NCI-H2196 (cell line): ENCODE results near the gene PLEKHN1.

Source experiments
- DNase-seq: peaks from one replicate; lab custom pipeline; 2025; ENCODE audit not compliant: unreplicated experiment; lab: John Stamatoyannopoulos, UW

The PLEKHN1 gene

DNA sequence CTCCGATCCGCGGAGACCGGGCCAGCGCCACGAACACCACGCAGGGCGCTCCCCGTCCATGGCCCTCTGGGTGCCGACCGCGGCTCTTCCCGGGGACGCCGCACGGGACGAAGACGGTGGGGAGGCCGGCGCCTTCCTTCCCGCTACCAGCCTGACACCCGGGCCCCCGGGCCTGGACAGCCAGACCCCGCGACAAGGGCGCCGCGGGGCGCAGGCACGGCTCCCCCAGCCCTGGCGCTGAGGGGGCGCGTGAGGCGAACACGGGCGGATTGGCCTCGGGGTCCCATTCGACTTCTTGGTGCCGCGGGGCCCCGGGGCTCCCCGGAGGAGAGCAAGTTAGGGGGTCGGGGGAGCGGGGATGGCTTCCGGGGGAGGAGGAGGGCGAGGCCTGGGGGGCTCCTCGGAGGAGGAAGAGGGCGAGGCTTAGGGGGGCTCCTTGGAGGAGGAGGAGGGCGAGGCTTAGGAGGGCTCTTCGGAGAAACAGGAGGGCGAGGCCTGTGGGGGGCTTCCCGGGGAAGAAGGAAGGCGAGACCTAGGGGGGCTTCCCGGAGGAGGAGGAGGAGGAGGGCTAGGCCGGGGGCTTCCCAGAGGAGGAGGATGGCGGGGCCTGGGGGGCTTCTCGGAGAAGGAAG lies 6.4 kb upstream of the PLEKHN1 start:
- no peak for DNase-seq

DNA sequence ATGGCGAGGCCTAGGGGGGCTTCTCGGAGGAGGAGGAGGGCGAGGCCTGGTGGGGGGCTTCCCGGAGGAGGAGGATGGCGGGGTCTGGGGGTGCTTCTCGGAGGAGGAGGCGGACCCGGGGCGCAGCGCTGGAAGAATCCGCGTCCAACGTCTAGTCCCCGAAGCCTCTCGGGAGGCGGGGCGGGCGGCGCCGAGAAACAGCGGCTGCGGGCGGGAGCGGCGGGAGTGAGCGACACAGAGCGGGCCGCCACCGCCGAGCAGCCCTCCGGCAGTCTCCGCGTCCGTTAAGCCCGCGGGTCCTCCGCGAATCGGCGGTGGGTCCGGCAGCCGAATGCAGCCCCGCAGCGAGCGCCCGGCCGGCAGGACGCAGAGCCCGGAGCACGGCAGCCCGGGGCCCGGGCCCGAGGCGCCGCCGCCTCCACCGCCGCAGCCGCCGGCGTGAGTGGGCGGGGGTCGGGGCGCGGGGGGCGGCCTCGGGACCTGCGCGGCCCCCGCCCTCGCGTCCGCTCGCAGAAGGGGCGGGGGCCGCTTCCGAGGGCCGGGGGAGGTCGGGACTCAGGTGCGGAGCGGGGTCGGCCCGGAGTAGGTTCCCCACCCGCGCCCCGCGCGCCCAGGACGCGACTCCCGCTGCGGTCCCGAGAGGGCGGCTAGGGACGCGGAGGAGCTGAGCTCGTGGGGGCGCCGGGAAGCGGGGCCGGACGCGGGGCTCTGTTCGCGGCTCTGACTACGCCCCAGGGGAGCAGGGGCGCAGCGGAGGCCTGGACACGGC lies 5.7 kb upstream of the PLEKHN1 start, which contains the start of gene KLHL17:
TSS of gene KLHL17 (plus strand) at position 222 of the 769 bp plus-strand sequence. CDS start at position 332, 110 bp downstream.
- DNase-seq: peak; percentile 74

DNA sequence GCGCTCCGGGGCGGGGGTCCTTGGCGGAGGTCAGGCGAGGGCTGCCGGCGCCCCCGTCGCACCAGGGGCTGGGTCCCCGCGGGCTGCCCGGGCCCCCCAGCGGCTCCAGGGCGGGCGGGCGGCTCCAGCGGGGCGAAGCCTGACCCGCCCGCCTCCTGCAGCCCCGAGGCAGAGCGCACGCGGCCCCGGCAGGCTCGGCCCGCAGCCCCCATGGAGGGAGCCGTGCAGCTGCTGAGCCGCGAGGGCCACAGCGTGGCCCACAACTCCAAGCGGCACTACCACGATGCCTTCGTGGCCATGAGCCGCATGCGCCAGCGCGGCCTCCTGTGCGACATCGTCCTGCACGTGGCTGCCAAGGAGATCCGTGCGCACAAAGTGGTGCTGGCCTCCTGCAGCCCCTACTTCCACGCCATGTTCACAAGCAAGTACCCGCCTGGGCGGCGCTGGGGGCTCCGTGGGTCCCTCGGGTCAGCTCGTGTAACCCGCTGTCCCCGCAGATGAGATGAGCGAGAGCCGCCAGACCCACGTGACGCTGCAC lies 5.1 kb upstream of the PLEKHN1 start:
- no peak for DNase-seq

DNA sequence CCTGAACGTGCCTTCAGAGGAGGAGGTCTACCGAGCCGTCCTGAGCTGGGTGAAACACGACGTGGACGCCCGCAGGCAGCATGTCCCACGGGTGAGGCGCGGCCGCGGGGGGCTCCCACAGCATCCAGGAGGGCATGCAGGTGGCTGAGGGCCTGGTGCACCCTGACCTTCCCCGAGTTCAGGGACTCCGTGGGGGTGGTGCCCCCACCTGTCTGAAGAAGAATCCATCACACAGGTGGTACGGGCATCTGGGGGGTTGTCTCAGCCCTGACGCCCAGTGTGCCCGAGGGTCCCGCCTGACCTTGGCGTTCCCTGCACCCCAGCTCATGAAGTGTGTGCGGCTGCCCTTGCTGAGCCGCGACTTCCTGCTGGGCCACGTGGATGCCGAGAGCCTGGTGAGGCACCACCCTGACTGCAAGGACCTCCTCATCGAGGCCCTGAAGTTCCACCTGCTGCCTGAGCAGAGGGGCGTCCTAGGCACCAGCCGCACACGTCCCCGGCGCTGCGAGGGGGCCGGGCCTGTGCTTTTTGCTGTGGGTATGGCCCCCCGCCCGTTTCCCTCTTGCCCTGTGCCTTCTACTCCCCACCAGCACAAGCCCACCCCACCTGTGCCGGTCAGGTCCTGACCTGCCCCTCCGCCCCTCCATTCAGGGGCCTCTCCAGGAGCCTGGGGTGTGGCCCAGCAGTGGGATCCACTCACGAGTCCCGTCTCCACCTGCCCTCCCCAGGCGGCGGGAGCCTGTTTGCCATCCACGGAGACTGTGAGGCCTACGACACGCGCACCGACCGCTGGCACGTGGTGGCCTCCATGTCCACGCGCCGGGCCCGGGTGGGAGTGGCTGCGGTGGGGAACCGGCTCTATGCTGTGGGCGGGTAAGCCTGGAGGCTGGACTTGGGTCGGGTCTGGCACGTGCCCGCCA lies 3.6 kb upstream of the PLEKHN1 start:
- DNase-seq: no peak

DNA sequence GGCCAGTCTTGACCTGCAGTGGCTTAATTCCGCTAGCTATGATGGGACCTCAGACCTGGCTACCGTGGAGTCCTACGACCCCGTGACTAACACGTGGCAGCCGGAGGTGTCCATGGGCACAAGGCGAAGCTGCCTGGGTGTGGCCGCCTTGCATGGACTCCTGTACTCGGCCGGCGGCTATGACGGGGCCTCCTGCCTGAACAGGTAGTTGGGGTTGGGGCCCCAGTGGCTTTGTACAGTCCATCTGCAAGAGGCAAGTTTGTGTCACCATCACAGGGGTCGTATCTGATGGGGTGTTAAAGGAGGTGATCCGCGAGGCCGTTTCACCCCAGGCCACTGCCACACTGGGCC lies 3.0 kb upstream of the PLEKHN1 start:
- DNase-seq: no peak

DNA sequence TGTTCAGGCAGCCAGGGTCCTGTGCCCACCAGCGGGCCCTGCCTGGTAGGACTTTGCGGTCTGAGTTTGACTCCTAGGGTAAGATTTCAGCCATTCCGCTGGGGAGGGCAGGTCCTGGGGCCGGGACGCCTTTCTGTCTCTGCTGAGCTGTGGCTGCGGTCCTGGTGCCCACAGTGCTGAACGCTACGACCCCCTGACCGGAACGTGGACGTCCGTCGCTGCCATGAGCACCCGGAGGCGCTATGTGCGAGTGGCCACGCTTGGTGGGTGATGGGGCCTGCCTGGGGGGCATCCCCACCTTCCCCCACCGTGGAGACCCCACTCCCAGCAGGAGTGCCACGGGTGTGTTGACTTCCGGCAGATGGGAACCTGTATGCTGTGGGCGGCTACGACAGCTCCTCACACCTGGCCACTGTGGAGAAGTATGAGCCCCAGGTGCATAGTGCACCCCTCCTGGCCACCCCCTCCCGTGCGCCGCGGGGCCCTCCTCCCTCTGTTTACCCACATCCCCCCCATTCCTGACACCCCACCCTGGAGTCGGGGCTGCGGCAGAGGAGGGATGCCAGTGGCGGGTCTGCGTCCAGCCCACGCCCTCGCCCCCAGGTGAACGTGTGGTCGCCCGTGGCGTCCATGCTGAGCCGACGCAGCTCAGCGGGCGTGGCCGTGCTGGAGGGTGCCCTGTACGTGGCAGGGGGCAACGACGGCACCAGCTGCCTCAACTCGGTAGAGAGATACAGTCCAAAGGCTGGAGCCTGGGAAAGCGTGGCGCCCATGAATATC lies 2.3 kb upstream of the PLEKHN1 start:
- DNase-seq: no peak

DNA sequence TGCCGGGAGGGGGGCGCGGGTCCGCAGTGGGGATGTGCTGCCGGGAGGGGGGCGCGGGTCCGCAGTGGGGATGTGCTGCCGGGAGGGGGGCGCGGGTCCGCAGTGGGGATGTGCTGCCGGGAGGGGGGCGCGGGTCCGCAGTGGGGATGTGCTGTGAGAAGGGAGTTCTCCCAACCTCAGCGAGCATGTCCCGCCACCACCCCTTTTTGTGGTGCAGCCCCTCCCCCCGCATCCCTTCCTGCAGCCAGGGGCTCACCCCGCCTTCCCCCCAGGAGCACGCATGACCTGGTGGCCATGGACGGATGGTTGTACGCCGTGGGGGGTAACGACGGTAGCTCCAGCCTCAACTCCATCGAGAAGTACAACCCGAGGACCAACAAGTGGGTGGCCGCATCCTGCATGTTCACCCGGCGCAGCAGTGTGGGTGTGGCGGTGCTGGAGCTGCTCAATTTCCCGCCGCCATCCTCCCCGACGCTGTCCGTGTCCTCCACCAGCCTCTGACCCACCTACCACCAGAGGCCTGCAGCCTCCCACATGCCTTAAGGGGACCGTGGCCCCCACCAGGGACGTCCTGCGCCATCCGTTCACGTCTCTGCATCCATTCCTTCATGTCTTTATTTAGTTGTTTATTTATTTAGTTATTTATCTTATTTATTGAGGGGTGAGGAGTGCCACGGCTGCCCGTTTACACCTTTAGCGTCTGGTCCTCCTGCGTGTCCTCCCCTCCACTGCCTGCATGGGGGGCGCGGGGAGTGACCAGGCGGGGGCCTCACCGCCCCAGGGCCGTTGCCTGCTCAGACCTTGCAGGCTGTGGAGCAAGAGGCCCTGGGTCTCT lies 1.4 kb upstream of the PLEKHN1 start:
- no peak for DNase-seq

DNA sequence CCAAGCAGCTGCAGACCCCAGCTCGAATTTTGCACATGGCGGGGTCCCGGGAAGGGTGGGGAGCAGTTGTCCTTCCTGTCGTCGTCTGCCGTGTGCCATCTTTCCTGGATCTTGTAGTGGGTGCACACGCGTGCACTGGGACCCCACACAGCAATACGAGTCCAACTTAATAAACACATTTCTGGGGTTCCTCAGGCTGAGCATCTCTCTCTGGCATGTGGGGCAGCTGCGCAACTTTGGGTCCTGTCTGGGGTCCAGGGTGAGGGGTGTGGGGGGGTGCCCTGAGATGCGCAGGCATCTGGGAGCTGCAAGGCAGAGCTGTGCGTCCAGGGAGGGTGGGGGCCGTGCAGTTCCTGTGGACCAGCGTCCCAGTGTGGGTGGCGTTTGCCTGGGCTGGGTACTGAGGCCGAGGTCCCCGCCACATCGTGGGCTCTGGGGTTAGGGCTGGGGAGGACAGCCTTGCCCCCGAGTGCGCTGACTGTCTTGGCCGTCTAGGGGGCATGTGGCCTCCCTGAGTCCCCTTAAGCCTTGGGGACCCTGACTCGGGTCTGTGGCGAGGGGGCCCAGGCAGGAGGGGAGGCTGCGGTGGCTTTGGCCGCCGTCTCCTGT lies 652 bp upstream of the PLEKHN1 start:
- no peak for DNase-seq

DNA sequence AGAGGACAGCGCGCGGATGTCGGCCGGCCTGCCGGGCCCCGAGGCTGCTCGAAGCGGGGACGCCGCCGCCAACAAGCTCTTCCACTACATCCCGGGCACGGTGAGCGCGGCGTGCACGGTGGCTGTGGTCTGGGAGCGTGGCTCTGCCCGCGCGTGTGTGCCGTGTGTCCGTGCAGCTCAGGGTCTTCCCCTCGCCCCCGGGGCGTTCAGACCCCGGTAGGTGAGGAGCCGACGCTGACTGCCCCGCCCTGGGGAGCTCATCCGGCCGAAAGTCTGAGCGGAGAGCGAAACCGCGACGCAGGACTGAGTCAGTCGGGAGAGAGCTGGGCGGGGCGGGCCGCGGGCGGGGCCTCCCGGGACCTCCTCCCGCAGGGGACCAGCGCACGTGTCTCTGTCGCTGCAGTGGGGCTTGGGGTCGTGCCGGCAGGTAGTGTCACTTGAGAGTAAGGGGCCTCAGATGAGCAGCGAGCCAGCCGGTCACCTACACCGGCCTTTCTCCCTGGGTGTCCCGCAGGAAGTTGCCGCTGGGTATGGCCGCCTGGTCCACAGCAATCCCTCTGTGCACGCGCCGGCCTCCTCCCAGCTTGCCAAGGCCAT lies 520 bp downstream of the PLEKHN1 start:
- peak; percentile 58 for DNase-seq

DNA sequence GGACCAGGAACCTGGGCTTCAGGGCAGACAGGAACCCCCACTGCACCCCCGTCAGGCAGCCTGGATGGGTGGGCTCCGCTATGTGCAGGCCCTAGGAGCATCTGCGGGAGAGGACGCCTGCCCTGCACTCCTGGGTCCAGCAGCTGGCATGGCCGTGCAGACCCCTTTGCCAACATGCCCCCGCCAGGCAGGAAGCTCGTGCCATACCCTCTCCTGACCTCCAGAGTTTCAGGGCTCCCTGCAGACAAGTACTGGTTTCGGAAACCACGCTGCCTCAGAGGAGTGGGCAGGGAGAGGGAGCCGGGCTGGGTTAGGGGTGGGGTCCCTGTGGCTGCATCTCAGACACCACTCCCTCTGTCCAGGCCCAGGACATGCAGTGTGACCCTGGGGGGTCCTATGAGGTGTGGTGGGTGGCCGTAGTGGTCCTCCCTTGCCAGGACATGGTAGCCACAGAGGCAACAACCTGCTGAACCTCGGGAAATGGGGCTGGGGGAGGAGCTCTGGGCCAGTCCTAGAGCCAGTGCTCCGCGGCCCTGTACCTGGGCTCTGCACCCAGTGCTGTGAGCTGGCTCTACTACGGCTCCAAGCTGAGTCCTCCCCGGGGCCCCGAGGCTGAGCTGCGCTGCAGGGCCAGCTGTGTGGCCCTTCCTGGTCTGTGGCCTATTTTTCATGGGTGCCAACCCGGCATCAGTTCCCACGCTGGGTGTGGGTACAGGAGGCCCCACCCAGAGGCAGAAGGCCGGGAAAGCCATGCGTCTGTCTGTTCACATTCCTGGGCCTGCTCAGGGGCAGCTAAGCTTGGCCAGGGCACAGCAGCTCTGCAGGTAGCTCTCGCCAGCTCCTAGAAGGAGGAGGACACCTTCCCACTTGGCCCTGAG lies 1.4 kb downstream of the PLEKHN1 start:
- no peak for DNase-seq

DNA sequence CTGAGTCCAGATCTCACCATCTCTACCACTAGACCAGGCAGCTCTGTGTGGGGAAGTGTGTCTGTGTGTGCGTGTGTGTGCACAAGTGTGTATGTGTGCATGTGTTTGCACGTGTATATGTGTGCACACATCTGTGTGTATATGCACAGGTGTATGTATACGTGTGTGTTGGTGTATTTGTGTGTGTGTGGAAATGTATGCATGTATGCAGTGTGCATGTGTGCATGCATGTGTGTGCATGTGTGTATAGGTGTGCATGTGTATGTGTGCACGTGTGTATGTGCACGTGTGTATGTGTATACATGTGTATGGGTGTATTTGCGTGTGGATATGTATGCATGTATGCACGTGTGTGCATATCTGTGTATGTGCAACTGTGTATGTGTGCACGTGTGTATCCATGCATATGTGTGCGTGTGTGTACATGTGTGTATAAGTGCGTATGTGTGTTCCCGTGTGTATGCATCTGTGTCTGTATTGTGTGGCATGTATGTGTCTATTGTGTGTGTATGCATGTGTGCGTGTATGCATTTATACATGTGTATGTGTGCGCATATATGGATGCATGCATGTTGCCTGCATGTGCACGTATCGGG lies 3.1 kb downstream of the PLEKHN1 start:
- no peak for DNase-seq

DNA sequence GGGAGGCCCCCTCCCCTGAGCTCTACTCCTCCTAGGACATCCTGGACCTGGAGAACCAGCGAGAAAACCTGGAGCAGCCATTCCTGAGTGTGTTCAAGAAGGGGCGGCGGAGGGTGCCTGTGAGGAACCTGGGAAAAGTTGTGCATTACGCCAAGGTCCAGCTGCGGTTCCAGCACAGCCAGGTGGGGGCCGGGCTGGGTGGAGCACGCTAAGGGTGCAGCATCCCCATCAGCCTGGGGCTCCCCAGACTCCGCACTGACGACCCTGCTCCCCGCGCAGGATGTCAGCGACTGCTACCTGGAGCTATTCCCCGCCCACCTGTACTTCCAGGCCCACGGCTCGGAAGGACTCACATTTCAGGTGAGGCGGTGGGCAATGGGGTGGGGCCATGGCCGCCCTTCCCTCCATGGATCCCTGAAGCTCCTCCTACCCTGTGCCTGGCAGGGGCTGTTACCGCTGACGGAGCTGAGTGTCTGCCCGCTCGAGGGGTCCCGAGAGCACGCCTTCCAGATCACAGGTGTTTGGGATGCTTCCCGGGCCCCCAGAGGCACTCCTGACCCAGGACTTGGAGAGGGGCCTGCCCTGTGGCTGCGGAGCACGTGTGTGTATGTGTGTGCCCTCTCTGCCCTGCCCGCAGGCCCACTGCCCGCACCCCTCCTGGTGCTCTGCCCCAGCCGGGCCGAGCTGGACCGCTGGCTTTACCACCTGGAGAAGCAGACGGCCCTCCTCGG lies 4.1 kb downstream of the PLEKHN1 start:
- no peak for DNase-seq

DNA sequence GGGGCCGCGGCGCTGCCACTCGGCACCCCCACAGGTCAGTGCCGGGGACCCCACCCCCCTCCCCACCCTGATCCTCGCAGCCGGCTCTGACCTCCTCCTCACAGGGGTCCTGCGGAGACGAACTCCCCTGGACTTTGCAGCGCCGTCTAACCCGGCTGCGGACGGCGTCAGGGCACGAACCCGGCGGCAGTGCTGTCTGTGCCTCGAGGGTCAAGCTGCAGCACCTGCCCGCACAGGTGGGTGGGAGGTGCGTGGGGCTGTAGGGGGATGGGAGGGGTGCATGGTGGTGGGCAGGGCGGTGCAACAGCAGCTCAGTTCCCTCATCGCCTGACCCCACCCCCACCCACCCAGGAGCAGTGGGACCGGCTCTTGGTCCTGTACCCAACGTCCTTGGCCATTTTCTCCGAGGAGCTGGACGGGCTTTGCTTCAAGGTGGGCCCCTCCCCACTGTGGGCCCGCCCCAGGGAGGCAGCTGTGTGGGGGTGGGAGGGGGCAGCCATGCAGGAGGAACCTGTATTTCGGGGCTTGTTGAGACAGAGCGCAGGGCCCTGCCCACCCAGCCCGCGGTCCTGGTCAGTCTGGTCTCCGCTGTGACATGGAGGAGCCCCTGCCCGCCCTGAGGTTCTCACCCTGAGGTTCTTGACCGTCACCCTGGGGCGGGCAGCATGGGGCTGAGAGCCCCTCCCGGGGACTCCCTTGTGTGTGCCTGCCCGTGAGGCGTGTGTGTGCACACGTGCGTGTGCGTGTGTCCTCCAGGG lies 4.9 kb downstream of the PLEKHN1 start:
- DNase-seq: no peak

DNA sequence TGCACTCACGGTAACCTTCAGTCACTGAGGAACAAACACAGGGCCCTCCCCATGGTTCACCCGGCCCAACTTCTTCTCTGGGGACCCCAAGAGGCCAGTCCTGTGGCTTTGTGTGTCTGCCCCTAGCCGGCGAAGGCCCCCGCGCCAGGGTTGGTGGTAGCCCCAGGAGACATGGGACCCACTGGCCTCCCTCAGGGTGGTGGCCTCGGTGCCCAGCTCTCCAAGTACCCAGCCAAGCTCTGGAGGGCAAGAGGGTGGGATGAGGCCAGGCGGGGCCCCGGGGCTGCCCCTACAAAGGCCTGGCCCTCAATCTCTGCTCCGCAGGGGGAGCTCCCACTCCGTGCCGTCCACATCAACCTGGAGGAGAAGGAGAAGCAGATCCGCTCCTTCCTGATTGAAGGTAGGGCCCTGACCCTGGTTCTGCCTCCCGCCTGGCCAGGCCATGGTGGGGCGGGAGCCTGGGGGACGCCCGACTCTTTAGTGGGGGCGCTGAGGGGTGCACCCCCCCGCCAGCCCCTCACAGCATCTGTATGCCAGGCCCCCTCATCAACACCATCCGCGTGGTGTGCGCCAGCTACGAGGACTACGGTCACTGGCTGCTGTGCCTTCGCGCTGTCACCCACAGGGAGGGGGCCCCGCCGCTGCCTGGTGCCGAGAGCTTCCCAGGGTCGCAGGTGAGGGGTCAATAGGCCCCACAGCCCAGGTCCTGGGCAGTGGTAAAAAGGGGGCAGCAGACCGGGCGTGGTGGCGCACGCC lies 5.6 kb downstream of the PLEKHN1 start:
- no peak for DNase-seq

DNA sequence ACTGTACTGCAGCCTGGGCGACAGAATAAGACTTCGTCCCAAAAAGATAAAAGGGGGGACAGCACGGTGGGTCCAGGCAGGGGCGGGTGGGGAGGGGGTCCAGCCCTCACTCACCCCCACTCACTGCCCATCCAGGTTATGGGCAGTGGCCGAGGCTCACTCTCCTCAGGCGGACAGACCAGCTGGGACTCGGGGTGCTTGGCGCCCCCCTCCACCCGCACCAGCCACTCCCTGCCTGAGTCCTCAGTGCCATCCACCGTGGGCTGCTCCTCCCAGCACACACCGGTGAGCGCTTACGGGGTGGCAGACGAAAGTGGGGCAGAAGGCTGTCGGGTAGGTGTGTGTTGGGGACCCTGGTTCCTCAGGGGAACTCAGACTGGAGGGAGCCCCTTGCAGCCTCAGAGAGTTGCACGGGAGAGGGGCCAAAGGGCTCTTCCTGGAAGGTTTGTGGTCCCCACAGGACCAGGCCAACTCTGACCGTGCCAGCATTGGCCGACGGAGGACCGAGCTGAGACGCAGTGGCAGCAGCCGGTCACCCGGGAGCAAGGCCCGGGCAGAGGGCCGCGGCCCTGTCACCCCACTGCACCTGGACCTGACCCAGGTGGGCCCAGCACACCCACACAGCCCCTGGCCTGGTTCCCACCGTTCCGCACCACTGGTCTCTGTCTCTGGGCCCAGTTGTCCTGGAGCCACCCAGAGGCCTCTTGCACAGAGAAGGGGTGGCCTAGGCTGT lies 6.6 kb downstream of the PLEKHN1 start:
- no peak for DNase-seq
